Thyroid gland (tissue), 4 donors: Measurements from ENCODE around the gene ANKRD29.

ENCODE experiments used
- POLR2A ChIP-seq, 2 donors: fragments of 450-650 bp; IDR thresholded peaks; one replicate each; pipeline ENCODE4 v1.6.1; 2017; ENCODE audit warnings: antibody characterized with exemption in 2 of 2, mild to moderate bottlenecking in 2 of 2, moderate library complexity in 1 of 2
- TF ChIP-seq, protein P1 (sequence below), 6 experiments: fragments of 200-600 bp in 3 of 6; fragments of 450-650 bp in 3 of 6; sonication (generic) in 3 of 6; IDR thresholded peaks; one replicate each; pipeline ENCODE4 v1.5.1; 2016 to 2019; ENCODE audit warnings: antibody characterized with exemption in 6 of 6, mild to moderate bottlenecking in 2 of 6, inconsistent platforms in 1 of 6, moderate library complexity in 1 of 6

DNA sequence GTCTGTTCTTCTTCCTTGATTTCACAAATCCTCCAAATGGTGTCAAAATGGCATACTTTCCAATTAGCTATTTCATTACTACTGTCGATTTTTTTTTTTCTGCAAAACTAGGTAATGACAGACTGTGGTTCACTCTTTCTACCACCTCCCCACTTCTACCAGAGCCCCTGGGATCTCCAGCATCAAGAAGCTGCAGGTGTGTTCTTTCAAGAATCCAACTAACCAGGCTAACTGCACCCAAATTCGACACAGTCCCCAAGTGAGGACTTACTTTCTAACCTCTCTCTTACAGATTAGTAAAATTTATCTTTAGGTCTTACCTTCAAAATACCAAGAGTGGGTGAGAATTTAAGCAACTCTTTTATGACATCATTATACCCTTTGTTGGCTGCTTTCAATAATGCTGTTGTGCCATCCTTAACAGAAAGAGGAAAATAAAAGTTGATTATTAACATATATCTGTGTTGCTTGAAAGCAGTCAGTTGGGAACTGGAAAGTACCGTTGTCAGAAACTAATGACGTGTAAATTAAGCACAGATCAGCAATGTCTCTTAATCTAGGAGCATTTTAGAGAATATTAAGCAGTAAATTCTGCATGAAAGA, 45.2 kb downstream of the ANKRD29 start:
- TF ChIP-seq, protein P1, sequence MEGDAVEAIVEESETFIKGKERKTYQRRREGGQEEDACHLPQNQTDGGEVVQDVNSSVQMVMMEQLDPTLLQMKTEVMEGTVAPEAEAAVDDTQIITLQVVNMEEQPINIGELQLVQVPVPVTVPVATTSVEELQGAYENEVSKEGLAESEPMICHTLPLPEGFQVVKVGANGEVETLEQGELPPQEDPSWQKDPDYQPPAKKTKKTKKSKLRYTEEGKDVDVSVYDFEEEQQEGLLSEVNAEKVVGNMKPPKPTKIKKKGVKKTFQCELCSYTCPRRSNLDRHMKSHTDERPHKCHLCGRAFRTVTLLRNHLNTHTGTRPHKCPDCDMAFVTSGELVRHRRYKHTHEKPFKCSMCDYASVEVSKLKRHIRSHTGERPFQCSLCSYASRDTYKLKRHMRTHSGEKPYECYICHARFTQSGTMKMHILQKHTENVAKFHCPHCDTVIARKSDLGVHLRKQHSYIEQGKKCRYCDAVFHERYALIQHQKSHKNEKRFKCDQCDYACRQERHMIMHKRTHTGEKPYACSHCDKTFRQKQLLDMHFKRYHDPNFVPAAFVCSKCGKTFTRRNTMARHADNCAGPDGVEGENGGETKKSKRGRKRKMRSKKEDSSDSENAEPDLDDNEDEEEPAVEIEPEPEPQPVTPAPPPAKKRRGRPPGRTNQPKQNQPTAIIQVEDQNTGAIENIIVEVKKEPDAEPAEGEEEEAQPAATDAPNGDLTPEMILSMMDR (IDR thresholded peaks at IDR 0.05), result no peak
- no peak for TF ChIP-seq POLR2A (IDR thresholded peaks at IDR 0.05)
